Stimulated activated CD4-positive, alpha-beta T cell treated with anti-CD3 and anti-CD28 coated beads, Interleukin-1b, Interleukin-23, amount 100 ng/mL, for 4 hours (primary cell): ENCODE results near the gene ATXN7.

Experiments
- DNase-seq, 2 donors: peaks; one replicate each; pipeline ENCODE4 v3.0.0-alpha.2; 2020; ENCODE audit warnings: low read depth in 2 of 2

The ATXN7 gene

GRCh38 chr3:63864008-63864964 is 619 bp downstream of the ATXN7 start:
- DNase-seq: peak; percentile 8 to 48

DNA sequence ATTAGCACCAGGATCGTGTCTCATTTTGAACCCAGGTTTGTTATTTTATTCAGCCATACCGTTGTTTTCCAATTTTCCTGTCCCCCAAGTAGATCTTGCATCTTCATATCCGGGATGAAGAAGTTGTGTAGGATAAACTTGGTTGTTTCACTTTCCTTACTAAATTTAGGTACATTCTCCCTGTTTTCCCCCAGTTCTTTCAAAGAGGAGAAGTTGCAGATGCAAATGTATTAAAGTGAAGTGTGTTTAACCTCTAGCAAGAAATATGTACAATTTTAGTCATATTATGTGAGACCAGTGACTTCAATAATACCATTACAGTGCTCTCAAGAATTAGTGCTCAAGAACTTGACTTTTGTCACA is 1.3 kb downstream of the ATXN7 start:
- no peak for DNase-seq

DNA sequence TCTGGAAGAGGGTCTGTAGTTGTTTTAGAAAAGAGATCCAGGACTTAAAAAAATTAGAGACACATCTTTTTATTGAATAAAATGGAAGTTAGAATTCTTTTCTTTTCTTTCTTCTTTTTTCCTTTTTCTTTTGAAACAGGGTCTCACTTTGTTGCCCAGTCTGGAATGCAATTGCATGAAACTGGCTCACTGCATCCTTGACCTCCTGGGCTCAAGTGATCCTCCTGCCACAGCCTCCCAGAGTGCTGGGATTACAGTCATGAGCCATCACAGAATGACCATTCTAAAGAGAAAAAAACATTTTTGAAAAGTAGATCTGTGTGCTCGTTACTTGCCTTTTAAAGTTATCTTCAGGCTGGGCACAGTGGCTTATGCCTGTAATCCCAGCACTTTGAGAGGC is 3.6 kb downstream of the ATXN7 start:
- no peak for DNase-seq

GRCh38 chr3:63869940-63870614 is 6.4 kb downstream of the ATXN7 start:
- DNase-seq: no peak

GRCh38 chr3:63870615-63871005 is 6.9 kb downstream of the ATXN7 start:
- no peak for DNase-seq

DNA sequence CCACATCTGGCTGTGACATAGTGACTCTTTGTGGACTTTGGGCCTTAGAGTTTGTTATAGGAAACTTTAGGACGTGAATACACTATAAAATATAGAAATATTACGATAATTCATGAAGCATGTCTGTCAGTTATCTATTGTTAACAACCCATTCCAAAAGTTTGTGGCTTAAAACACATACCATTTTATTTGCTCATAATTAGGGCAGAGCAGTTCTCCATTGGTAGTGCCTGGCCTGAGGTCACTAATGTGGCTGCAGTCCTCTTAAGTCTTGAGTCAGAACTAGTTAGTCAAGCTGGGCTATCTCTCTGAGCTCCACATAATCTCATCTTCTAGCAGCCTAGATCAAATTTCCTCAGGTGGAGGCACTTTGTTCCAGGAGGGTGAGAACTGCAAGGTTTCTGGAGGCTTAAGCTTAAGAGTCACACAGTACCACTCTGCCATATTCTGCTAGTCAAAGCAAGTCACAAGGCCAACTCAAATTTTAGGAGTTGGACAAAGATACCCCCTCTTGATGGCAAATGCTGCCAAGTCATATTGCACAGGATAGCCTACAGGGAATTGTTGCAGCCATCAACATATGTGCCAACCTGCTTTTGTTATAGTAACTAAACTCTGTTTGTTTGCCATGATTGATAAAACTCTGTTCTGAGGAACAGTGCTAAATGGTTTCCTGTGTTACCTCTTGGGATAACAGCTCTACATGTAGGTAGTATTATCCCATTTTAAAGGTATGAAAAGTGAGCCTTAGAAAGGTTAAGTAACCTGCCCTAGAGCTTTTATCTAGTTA is 8.7 kb downstream of the ATXN7 start:
- DNase-seq: no peak

GRCh38 chr3:63874769-63875168 is 11.1 kb downstream of the ATXN7 start:
- no peak for DNase-seq

DNA sequence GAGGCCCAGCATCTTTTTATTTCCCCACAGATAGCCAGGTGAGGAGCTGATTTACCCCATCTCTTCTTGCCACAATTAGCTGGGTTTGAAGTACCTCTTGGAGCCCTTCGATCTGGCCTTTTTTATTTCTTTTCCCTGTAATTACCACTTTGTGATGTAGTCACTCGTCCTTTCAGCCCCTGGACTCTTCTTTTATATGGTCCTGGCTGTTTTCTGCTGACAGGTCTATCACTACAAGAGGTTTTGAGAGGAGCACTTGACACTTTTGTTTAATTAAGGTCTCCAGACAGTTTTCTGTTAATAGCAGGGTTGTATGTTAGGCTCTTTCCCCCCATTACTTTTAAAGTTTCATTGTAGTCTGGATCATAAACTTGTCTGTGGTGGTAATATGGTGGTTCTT is 11.8 kb downstream of the ATXN7 start:
- no peak for DNase-seq

DNA sequence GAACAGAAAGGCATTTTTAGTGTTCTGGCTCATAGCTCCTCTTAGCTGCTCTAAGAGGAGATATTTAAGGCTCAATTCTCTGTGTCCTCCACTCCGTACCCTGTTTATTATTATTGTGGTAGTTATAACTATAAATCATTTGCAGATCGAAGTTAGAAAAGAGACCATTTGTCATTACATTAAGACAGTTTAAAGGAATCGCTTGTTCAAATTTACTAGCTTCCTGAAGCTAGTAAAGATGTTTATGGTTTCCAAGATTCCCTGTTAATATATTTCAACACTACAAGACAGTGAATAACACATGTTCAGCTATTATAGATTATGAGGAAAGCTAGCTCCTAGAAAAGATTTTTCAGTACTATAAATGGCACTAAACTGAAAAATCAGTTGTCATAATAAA is 12.6 kb downstream of the ATXN7 start:
- DNase-seq: no peak

GRCh38 chr3:63877737-63878393 is 14.2 kb downstream of the ATXN7 start:
- no peak for DNase-seq

GRCh38 chr3:63878394-63879060 is 14.9 kb downstream of the ATXN7 start:
- no peak for DNase-seq

DNA sequence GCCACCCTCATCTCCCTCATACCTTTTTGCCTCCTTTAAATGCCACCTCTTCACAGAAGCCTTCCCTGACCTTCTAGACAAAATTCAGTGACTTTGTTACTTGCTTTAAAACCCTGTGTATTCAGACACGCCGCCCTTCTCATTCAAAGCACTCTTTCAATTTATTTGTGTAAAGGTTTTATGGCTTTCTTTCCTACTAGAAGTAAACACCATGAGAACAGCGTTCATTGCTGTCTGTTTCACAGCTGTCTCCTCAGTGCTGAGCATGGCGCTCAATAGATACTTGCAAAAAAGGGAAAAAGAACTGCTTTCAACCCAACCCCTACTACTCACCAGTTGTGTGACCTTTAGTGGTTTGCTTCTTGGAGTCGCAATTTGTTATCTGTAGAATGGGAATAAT is 17.0 kb downstream of the ATXN7 start:
- DNase-seq: no peak

GRCh38 chr3:63886858-63887257 is 23.2 kb downstream of the ATXN7 start:
- DNase-seq: no peak

GRCh38 chr3:63891518-63891917 is 27.9 kb downstream of the ATXN7 start:
- DNase-seq: no peak

GRCh38 chr3:63892773-63893352 is 29.2 kb downstream of the ATXN7 start:
- DNase-seq: no peak

DNA sequence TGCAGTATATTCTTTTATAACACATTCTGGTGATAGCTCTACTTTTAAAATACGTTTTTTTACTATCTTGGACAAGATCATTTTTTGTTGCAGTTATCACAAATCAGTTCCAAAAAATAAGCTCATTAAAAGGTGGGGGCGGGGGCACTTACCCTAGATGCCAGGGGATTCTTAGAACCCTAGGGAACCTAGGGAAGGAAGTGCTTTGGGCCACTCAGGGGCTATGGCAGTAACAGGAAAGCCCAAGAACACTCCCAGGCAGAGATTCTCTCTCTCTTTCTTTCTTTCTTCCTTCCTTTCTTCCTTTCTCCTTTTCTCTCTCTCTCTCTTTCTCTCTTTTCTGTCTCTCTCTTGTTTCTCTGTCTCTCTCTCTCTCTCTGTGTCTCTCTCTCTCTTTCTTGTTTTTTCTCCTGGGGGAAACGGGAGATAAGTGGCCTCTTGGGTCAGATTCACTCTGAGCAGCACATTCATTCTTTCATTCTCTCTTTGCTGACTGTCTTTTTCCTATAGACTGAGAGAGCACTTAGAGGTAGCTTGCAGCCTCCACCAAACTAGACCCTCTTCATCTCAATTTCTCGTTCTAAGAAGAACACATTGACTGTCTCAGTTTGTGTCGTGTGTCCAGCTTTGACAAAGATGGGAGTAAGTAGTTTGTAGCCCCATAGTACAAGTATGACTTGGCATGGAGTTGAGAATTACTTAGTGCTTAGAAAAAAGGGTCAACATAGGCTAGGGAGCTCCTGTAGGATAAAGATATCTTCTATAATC is 31.9 kb downstream of the ATXN7 start:
- DNase-seq: no peak

DNA sequence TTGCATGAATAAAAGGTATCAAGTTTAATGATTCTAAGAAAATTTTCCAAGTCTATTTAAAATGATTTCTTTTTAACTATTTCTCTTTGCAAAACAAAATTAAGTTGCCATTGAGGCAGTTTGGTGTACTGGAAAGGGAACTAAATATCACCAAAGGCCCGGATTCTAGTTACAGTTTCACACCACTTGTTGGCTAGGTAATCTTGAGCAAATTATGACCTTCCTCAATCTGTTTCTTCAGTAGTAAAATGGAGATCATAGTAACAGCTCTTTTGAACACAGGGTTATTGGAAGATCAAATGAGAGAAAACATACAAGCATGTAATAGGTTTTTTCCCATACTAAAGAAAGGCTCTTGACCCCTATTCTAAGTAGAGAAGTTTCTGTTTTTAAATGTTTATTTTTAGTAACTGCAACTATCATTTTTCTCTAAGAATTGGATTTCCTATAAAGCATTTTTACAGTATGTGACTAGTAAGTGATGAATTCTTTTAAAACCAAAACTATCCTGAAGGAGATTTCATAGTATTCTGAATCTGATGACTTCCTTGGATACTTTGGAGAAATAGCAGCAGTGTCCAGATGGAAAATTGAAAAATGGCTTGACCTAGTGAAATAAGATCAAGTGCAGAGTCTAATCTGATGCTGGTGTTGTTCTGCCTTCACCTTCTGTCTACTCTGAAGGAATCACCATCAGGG is 32.8 kb downstream of the ATXN7 start:
- DNase-seq: no peak

GRCh38 chr3:63900010-63900409 is 36.3 kb downstream of the ATXN7 start:
- no peak for DNase-seq

- no peak for DNase-seq
Measured at GRCh38 chr3:63900459-63900858, 36.8 kb downstream of the ATXN7 start.
